Neural cell (in vitro differentiated cells): ENCODE data around the gene DGKA.

ENCODE experiments used
- CTCF ChIP-seq: fragments of 450-650 bp; IDR thresholded peaks from 2 replicates; pipeline ENCODE4 v1.5.1; 2014; ENCODE audit warnings: antibody characterized with exemption, mild to moderate bottlenecking, moderate library complexity; ENCODE audit not compliant: poor library complexity, severe bottlenecking
- EP300 ChIP-seq: fragments of 450-650 bp; conservative IDR thresholded peaks from 2 replicates; pipeline ENCODE4 v1.6.1; 2014; ENCODE audit warnings: antibody characterized with exemption, mild to moderate bottlenecking, moderate library complexity; ENCODE audit not compliant: poor library complexity, severe bottlenecking
- EZH2 ChIP-seq: fragments of 200-600, 300-800 bp; shearing (Covaris generic), sonication (generic); IDR thresholded peaks from 2 replicates; pipeline ENCODE4 v1.6.1; 2014; ENCODE audit warnings: antibody characterized with exemption, low read length, borderline replicate concordance, mild to moderate bottlenecking; ENCODE audit not compliant: insufficient read depth, poor library complexity, severe bottlenecking
- POLR2AphosphoS5 ChIP-seq: IDR thresholded peaks from 2 replicates; pipeline ENCODE4 v1.6.1; 2012
- RAD21 ChIP-seq: fragments of 450-650 bp; conservative IDR thresholded peaks from 2 replicates; pipeline ENCODE4 v1.6.1; 2014; ENCODE audit warnings: antibody characterized with exemption, mild to moderate bottlenecking, moderate library complexity
- TAF1 ChIP-seq: IDR thresholded peaks from 2 replicates; pipeline ENCODE4 v1.6.1; 2012; ENCODE audit warnings: low read depth

- no peak for TF ChIP-seq RAD21
- TF ChIP-seq EZH2, result no peak
- no peak for TF ChIP-seq EP300
- TF ChIP-seq CTCF, result no peak
- no peak for TF ChIP-seq POLR2AphosphoS5
- no peak for TF ChIP-seq TAF1
These were observed 38.4 kb downstream of the DGKA start for GRCh38 chr12:55969356-55969755.
